Activated CD4-positive, alpha-beta T cell treated with anti-CD3 and anti-CD28 coated beads, Interleukin-2, amount 10 ng/mL, durations not matched to agents 7 days and 5 days (primary cell): Measurements from ENCODE around the gene EPHA3. TPM values are rescaled to one million over a fixed set of nuclear protein-coding genes. Genes with fewer than 3 reads are reported as not detected.

Source experiments
- CTCF ChIA-PET: fragments of 350-600 bp; sonication (Branson Sonifier 250); formaldehyde crosslinking; loops from one replicate; lab custom pipeline; 2021; ENCODE audit warnings: antibody characterized with exemption; lab: Charles Lee
- POLR2A ChIA-PET: fragments of 350-600 bp; sonication (Branson Sonifier 250); formaldehyde crosslinking; loops from one replicate; lab custom pipeline; 2021; ENCODE audit warnings: antibody characterized with exemption; lab: Charles Lee
- DNase-seq: peaks from one replicate; pipeline ENCODE4 v3.0.0-alpha.2; 2020
- H3K27ac Mint-ChIP-seq: one replicate; pipeline ENCODE4 v1.8.0; 2021; ENCODE audit warnings: mild to moderate bottlenecking, moderate library complexity, mixed read lengths
- H3K27me3 Mint-ChIP-seq: one replicate; pipeline ENCODE4 v1.8.0; 2021; ENCODE audit warnings: mixed read lengths
- H3K36me3 Mint-ChIP-seq: one replicate; pipeline ENCODE4 v1.8.0; 2021; ENCODE audit warnings: low read depth, mixed read lengths
- H3K4me1 Mint-ChIP-seq: one replicate; pipeline ENCODE4 v1.8.0; 2021; ENCODE audit warnings: mixed read lengths
- H3K4me3 Mint-ChIP-seq: one replicate; pipeline ENCODE4 v1.8.0; 2021; ENCODE audit warnings: mild to moderate bottlenecking, moderate library complexity, mixed read lengths
- H3K9me3 Mint-ChIP-seq: one replicate; pipeline ENCODE4 v1.8.0; 2021; ENCODE audit warnings: mixed read lengths
- total RNA-seq, 2 experiments: library from RNA; stranded (reverse); gene quantifications; one replicate each; pipeline ENCODE4 v1.2.3, GENCODE V29; 2021

Gene EPHA3
- total RNA-seq, 2 experiments from 2014 or later = not detected

DNA sequence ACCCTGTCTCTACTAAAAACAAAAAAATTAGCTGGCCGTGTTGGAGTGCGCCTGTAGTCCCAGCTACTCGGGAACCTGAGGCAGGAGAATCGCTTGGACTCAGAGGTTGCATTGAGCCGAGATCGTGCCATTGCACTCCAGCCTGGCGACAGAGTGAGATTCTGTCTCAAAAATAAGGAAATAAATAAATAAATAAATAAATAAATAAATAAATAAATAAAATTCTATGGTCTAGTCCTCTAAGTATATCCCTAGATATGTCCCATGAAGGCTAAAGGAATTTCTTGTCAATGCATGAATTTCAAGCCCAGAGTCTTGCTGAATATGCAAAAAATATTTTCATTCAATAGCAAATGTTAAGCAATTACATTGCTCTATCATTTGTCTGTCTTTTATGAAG lies 149.0 kb downstream of the EPHA3 start:
- Mint-ChIP-seq H3K36me3 (no peaks in the 10 kb centered on the region), H3K27me3 (no peaks in the 10 kb centered on the region), H3K9me3 (peaks cover 7% of the 10 kb centered on the region), H3K4me1 (no peaks in the 10 kb centered on the region), H3K27ac (no peak overlapping the region), H3K4me3 (no peak overlapping the region)
- ChIA-PET CTCF (no interaction called here), POLR2A (no interaction called here)
- no peak for DNase-seq

DNA sequence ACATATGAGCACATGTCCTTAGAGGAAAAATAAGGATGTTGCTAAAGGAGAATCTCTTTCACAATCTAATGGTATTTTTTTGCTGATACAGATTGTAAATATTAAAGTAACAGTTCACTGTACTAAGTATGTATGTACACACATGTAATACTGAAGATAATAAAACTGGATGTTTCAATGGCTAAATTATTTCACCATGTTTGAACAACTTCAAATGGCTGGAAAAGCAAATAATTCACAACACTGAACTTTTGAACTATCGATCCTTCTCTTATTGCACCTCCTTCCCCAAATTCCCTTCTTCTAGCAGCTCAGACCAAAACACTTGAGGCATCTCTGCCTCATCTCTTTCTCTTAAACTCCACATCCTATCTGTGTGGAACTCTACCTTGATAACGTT lies 149.5 kb downstream of the EPHA3 start:
- Mint-ChIP-seq H3K36me3 (no peaks in the 10 kb centered on the region), H3K4me1 (no peaks in the 10 kb centered on the region), H3K27me3 (no peaks in the 10 kb centered on the region), H3K9me3 (peaks cover 7% of the 10 kb centered on the region), H3K4me3 (no peak overlapping the region), H3K27ac (no peak overlapping the region)
- no peak for DNase-seq
- CTCF ChIA-PET = no interaction called here
- POLR2A ChIA-PET = no interaction called here

DNA sequence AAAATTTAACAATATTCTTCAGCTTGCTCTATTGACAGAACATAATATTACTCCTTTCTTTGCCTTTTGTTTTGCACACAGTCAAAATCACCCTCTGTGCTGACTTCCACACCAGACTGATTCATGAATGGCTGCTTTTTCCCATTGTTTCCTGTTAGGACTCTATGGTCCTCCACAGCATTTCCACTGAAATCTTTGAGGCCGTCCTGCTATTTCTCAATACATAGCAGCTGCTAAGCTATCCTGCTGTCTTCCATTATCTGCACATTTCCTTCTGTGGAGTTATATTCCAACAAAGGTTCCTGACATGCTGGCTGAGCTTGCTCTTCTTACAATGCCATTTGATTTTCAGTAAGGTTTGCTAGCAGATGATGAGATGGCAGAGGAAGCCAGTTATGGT lies 153.3 kb downstream of the EPHA3 start:
- H3K36me3 Mint-ChIP-seq = no peaks in the 10 kb centered on the region
- no peaks in the 10 kb centered on the region for H3K27me3 Mint-ChIP-seq
- H3K4me3 Mint-ChIP-seq = no peak overlapping the region
- no peak for DNase-seq
- H3K4me1 Mint-ChIP-seq = no peaks in the 10 kb centered on the region
- no peak overlapping the region for H3K27ac Mint-ChIP-seq
- peaks cover 5% of the 10 kb centered on the region for H3K9me3 Mint-ChIP-seq
- ChIA-PET POLR2A (no interaction called here), CTCF (no interaction called here)

DNA sequence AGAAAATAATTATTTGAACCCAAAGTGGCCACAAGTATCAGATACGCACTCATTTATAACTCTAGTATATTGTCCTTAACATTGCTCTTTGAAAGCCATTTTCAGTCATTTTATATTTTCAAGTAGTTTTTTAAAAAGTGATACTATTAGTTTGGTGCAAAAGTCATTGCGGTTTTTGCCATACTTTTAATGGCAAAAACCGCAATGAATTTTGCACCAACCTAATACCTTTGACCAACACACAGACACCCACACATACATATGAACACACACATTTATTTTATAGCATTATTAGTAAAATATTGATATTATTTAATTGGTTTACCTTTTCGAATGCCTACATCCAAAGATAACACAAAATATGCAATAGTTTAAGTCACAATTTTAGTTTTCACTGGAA lies 154.3 kb downstream of the EPHA3 start:
- Mint-ChIP-seq H3K4me3 (no peak overlapping the region), H3K27me3 (no peaks in the 10 kb centered on the region), H3K4me1 (no peaks in the 10 kb centered on the region), H3K36me3 (no peaks in the 10 kb centered on the region), H3K27ac (no peak overlapping the region), H3K9me3 (peaks cover 5% of the 10 kb centered on the region)
- DNase-seq = no peak
- ChIA-PET CTCF (no interaction called here), POLR2A (no interaction called here)

DNA sequence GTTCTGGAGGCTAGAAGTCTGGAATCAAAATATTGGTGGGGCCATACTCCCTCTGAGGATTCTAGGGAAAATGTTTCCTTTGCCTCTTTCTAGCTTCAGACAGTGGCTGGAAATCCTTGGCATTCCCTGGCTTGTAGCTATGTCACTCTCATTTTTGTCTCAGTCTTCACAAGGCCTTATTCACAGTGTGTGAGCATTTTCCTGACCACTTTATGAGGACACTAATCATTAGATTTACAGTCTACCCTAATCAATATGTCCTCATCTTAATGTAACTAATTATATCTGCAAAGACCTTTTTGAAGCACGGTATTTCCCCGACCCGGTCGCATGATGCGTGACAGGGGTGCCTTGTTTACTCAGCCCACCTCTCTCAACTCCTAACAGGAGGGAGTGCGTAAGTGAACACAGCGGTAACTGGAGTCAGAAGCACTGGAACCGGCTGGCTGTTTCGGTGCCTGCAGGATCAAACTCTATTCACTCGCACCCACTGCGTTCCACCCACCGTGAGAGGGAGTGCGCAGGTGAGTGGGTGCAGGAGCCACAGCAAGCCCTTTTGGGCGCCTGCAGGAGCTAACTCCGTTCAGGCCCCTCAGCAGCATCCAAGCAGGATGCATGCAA lies 155.0 kb downstream of the EPHA3 start:
- H3K27ac Mint-ChIP-seq = no peak overlapping the region
- H3K9me3 Mint-ChIP-seq = no peaks in the 10 kb centered on the region
- ChIA-PET POLR2A (no interaction called here), CTCF (no interaction called here)
- H3K36me3 Mint-ChIP-seq = no peaks in the 10 kb centered on the region
- no peaks in the 10 kb centered on the region for H3K4me1 Mint-ChIP-seq
- H3K27me3 Mint-ChIP-seq = no peaks in the 10 kb centered on the region
- H3K4me3 Mint-ChIP-seq = no peak overlapping the region
- no peak for DNase-seq

DNA sequence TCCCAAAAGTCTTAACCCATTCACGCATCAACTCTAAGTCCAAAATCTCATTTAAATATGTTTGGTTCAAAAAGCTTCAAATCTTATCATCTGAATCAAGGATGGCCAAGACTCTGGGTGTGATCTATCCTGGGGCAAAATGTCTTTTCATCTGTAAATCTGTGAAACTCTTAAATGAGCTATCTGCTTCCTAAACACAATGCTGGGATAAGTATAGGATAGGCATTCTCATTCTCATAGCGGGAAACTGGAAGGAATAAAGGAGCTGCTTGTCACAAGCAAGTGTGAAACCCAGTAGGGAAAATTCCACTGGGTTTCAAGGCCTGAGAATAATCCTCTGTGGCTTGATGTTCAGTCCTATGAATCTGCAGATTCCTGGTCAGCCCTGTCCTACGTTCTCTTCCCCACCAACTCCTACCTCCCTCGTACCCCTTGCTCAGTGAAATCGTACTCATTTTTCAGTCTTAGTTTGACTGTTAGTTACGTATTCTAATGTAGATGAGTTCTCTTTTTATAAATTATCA lies 156.7 kb downstream of the EPHA3 start:
- POLR2A ChIA-PET = no interaction called here
- H3K36me3 Mint-ChIP-seq = no peaks in the 10 kb centered on the region
- no peak overlapping the region for H3K27ac Mint-ChIP-seq
- H3K4me3 Mint-ChIP-seq = no peak overlapping the region
- DNase-seq = no peak
- CTCF ChIA-PET = no interaction called here
- no peaks in the 10 kb centered on the region for H3K9me3 Mint-ChIP-seq
- no peaks in the 10 kb centered on the region for H3K4me1 Mint-ChIP-seq
- H3K27me3 Mint-ChIP-seq = no peaks in the 10 kb centered on the region

DNA sequence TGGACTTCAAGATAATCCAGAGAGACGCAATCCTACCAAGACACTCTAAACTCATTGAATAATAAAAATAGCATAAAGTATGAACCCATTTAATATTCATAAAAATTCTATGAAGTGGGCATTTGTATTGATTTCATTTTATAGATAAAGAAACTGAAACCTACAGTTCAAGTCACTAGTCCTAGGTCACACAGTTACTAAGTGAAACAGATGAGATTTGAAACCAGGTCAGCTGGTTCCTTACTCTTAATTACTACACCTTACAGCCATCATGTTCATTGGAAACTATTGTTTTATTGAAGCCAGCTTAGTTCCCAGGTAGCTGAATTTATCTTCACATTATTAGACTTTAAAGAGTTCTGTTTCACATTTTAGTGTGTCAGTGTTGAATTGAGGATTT lies 158.7 kb downstream of the EPHA3 start:
- ChIA-PET POLR2A (no interaction called here), CTCF (no interaction called here)
- no peaks in the 10 kb centered on the region for H3K36me3 Mint-ChIP-seq
- no peak overlapping the region for H3K27ac Mint-ChIP-seq
- no peaks in the 10 kb centered on the region for H3K27me3 Mint-ChIP-seq
- H3K4me1 Mint-ChIP-seq = no peaks in the 10 kb centered on the region
- DNase-seq = no peak
- H3K4me3 Mint-ChIP-seq = no peak overlapping the region
- no peaks in the 10 kb centered on the region for H3K9me3 Mint-ChIP-seq

DNA sequence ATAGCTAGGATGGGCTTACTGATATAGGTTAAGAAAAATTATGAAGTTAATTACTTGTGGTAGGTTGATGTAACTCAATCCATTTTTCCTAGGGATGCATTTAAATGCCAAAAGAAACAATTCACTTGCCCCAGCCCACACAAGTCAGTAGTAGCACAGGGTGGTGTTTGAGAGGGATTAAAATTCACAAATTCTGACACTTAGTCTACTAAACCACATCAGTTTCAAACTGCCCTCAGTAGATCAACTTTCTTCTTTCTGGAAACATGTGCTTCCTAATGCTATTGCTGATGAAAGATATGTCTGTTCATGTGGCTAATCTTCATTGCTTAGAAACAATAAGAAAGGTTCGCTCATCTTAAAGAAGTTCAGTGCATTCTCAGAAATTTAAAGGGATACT lies 160.6 kb downstream of the EPHA3 start:
- Mint-ChIP-seq H3K27ac (no peak overlapping the region), H3K4me1 (no peaks in the 10 kb centered on the region), H3K27me3 (no peaks in the 10 kb centered on the region), H3K9me3 (no peaks in the 10 kb centered on the region), H3K4me3 (no peak overlapping the region), H3K36me3 (no peaks in the 10 kb centered on the region)
- ChIA-PET CTCF (no interaction called here), POLR2A (no interaction called here)
- DNase-seq = no peak

DNA sequence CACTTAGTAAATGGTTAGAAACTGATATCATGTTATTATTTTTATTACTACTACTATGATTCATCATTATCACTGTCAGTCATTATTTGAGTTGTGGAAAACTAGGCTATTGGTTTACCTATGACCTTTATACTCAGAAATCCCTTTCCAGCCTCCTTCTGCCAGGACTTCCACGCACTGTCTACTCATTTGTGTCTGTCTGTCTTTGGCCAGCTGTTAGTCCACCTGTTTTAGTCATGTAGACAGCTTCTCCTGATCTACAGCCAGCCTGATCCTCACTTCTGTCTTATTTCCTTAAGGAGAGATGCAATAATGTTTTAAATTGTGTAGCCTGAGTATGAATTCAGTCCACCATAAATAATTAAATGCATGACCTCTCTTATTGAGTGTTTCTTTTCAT lies 162.8 kb downstream of the EPHA3 start:
- H3K4me1 Mint-ChIP-seq = no peaks in the 10 kb centered on the region
- ChIA-PET POLR2A (no interaction called here), CTCF (no interaction called here)

DNA sequence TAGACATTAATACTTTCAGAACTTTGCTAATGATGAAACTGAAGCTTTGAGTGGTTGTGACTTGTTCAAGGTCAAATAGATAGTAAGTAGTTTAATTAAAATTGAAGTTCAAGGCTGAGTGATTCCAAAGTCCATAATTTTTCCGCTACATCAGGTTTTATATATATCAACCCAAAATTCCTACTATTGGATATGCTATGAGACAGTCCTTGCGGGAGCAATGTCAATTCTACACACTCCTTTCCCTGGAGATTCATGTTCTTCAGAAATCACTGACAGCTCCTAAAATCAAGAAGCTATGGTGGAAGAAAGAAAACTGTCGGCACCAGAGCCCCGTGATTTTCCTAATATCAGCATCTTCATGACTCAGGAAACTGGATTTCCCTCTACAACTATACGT lies 167.6 kb downstream of the EPHA3 start:
- H3K4me3 Mint-ChIP-seq = no peak overlapping the region
- no peak overlapping the region for H3K27ac Mint-ChIP-seq
- H3K4me1 Mint-ChIP-seq = no peaks in the 10 kb centered on the region
- no peaks in the 10 kb centered on the region for H3K9me3 Mint-ChIP-seq
- CTCF ChIA-PET = no interaction called here
- H3K27me3 Mint-ChIP-seq = no peaks in the 10 kb centered on the region
- POLR2A ChIA-PET = no interaction called here
- no peaks in the 10 kb centered on the region for H3K36me3 Mint-ChIP-seq
- DNase-seq = no peak

More for the DNA sequence above, 162.8 kb downstream of the EPHA3 start:
- DNase-seq = no peak
- Mint-ChIP-seq H3K27ac (no peak overlapping the region), H3K36me3 (no peaks in the 10 kb centered on the region), H3K27me3 (no peaks in the 10 kb centered on the region), H3K4me3 (no peak overlapping the region), H3K9me3 (no peaks in the 10 kb centered on the region)

DNA sequence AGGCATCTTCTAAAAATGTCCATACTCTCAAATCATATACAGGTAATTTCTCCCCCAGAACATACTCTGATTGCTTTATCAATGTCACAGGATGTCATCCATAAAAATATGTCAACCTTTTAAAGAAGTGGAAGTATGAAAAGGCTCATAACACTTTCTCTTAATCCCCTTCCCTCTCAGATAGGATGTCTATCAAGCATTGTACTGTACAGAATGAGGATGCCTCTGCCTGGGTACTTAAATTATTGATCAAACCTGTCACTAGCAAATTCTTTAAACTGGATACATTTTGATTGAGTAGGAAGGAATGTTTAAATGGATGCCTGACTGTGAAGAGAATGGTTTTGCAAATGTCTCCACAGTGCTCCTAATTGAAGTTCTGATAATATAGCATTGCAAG lies 168.7 kb downstream of the EPHA3 start:
- CTCF ChIA-PET = no interaction called here
- DNase-seq = no peak
- Mint-ChIP-seq H3K9me3 (no peaks in the 10 kb centered on the region), H3K4me3 (no peak overlapping the region), H3K36me3 (no peaks in the 10 kb centered on the region), H3K27me3 (no peaks in the 10 kb centered on the region), H3K4me1 (no peaks in the 10 kb centered on the region), H3K27ac (no peak overlapping the region)
- POLR2A ChIA-PET = no interaction called here

DNA sequence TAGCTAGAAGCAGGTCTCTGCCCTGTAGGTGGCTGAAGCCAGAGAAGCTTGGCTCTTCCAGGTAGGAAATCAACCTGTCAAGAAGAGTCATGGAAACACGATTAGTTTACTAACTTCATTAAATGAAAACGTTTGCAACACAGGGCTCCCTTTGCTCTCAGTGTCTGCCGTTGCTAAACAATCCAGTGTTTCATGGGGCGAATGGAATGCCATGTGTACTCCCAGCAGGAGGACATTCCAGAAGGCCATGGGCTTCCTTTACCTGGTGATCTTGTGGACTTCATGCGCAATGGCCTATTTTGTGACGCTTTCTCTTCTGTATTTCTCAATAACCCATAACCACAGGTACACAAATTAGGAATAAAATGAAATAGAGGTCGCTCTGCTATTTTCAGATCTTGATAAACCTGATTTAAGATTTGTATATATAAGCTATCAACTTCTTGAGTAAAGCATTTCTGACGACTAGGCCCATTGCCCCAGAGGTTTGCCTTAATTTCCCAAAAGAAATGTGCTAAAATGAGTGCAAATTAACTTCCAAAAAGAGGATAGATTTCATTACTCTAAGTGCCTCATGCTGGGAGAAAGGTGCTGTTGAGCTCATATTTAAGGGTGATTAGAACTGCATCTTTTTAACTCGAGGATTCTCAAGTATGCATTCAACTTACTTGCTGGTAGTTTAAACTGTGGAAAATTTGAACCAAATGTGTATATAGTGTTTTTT lies 171.0 kb downstream of the EPHA3 start:
- DNase-seq = no peak
- H3K4me3 Mint-ChIP-seq = no peak overlapping the region
- no peaks in the 10 kb centered on the region for H3K4me1 Mint-ChIP-seq
- no peaks in the 10 kb centered on the region for H3K27me3 Mint-ChIP-seq
- no peak overlapping the region for H3K27ac Mint-ChIP-seq
- CTCF ChIA-PET = no interaction called here
- H3K9me3 Mint-ChIP-seq = no peaks in the 10 kb centered on the region
- POLR2A ChIA-PET = no interaction called here
- H3K36me3 Mint-ChIP-seq = no peaks in the 10 kb centered on the region

DNA sequence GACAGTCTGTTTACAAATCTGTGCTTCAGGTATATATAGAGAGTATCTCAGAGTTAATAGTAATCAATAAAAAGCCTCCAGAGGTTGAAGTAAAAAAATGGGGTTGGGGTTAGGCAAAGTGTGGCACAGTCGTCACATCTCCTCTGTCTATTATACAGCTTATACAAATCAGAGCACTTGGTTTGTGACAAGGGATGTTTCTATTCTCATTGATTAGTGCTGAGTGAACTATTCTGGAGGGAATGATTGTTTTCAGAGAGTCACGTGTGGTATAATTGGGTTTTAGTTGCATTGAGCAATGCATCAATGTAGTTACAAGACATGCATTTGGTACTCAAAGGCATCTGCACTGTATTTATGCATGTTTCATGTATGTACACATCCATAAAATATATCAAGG lies 172.9 kb downstream of the EPHA3 start:
- Mint-ChIP-seq H3K36me3 (no peaks in the 10 kb centered on the region), H3K27ac (no peak overlapping the region), H3K9me3 (no peaks in the 10 kb centered on the region), H3K4me1 (no peaks in the 10 kb centered on the region), H3K4me3 (no peak overlapping the region), H3K27me3 (no peaks in the 10 kb centered on the region)
- ChIA-PET POLR2A (no interaction called here), CTCF (no interaction called here)
- DNase-seq = no peak
